Heart left ventricle (tissue), 16 donors: ENCODE data around the gene PGC. TPM values are rescaled to one million over a fixed set of nuclear protein-coding genes. Genes with fewer than 3 reads are reported as not detected.
A peak's percentile ranks its signal among the peaks of the same experiment; 100 is the strongest.

Experiments
- ATAC-seq, 4 donors: fragments of 200-7000 bp; cut with Tn5 transposase; one replicate each; pipeline ENCODE4 v1.9.1; 2020 to 2022; ENCODE audit warnings: moderate library complexity in 4 of 4, mild to moderate bottlenecking in 3 of 4, moderate number of reproducible peaks in 1 of 4
- DNase-seq, 5 donors: peaks; one replicate each; pipeline ENCODE4 v3.0.0-alpha.2; 2020
- H3K27ac ChIP-seq, 12 donors: fragments of 200-600 bp; sonication (generic) in 4 of 12; one replicate each; pipeline versions ENCODE4 v1.5.0 to v1.8.0; 2016 to 2022; ENCODE audit warnings: mild to moderate bottlenecking in 2 of 12
- H3K27me3 ChIP-seq, 9 donors: fragments of 200-600 bp; sonication (generic) in 2 of 9; one replicate each; pipeline versions ENCODE4 v1.5.1 to v1.8.0; 2016 to 2022; ENCODE audit warnings: mild to moderate bottlenecking in 3 of 9
- H3K36me3 ChIP-seq, 9 donors: fragments of 200-600 bp; sonication (generic) in 2 of 9; one replicate each; pipeline versions ENCODE4 v1.5.0 to v1.8.0; 2018 to 2022; ENCODE audit warnings: mild to moderate bottlenecking in 2 of 9
- H3K4me1 ChIP-seq, 12 donors: fragments of 200-600 bp; sonication (generic) in 4 of 12; one replicate each; pipeline versions ENCODE4 v1.5.0 to v1.8.0; 2016 to 2022; ENCODE audit warnings: mild to moderate bottlenecking in 3 of 12
- H3K4me3 ChIP-seq, 12 donors: fragments of 200-600 bp; sonication (generic) in 4 of 12; one replicate each; pipeline versions ENCODE4 v1.5.0 to v1.8.0; 2017 to 2022; ENCODE audit warnings: mild to moderate bottlenecking in 9 of 12, moderate library complexity in 4 of 12
- H3K9me3 ChIP-seq, 12 donors: fragments of 200-600 bp; sonication (generic) in 4 of 12; one replicate each; pipeline versions ENCODE4 v1.5.0 to v1.8.0; 2016 to 2022; ENCODE audit warnings: mild to moderate bottlenecking in 1 of 12
- CTCF ChIP-seq, 12 donors: fragments of 200-600 bp; sonication (generic) in 4 of 12; IDR thresholded peaks; one replicate each; pipeline versions ENCODE4 v1.5.0 to v1.8.0; 2018 to 2022; ENCODE audit warnings: antibody characterized with exemption in 12 of 12, mild to moderate bottlenecking in 5 of 12
- POLR2A ChIP-seq, 2 donors: fragments of 450-650 bp; IDR thresholded peaks; one replicate each; pipeline ENCODE4 v1.6.1; 2017; ENCODE audit warnings: antibody characterized with exemption in 2 of 2, mild to moderate bottlenecking in 2 of 2, moderate library complexity in 2 of 2
- WGBS, 4 donors: extraction: QIAGEN DNeasy Blood & Tissue Kit in 2 of 4; methylation state at CpG; one replicate each; pipeline versions ENCODE4 v1.1.5 to v1.1.7; 2013 to 2018; 5-methylcytosine and 5-hydroxymethylcytosine counted together
- intact Hi-C, 10 donors: fragments of 100-400 bp; cut with DNase I; formaldehyde crosslinking; loops; one replicate each; pipeline versions ENCODE4 v1.11.1 to v1.14.2; 2022
- polyA plus RNA-seq, 2 donors: library from polyadenylated mRNA; stranded (reverse); fragments of 200-250 nt; gene quantifications; one replicate each; pipeline ENCODE4 v1.2.3, GENCODE V29; 2013
- total RNA-seq, 9 donors: library from RNA; depleted of rRNA in 2 of 9; stranded (reverse); fragments of >200 nt in 2 of 9; fragmentation: NEBNext Ultra II Directional in 3 of 9; extraction: Animal tissue kit (Norgen Biotek cat#: 25700) in 3 of 9; gene quantifications; one replicate each; pipeline versions ENCODE4 v1.1.0 to v1.2.4, GENCODE V29; 2016 to 2023
- donor health status: ischemic (EF 13 %, LVEDD 7.1; RV severe dilation, severe dysfunction).
- donor health status: healthy with polysubstance abuse.
- donor health status: DM: no; HTN: yes; CAD: no.
- donor health status: DM: no; HTN: no; CAD: no.
- donor health status: ischemic (EF 25% LVEDD 6.9; RV normal size, moderate dysfunction).
- donor health status: ischemic (EF 25% LVEDD 5.7; RV mildly dilated, moderate dysfunction).
- donor health status: healthy.
- donor health status: DM: yes; HTN: yes; CAD: no.
- donor health status: ischemic (EF 35%, LVEDD 5.7; RV mildly dilated, moderate dysfunction).
- donor health status: nonischemic (EF 11% LVEDD 7.7; RV severe dilation, severe dysfunction).
- donor health status: DM: yes; HTN: yes; CAD: no.
- donor health status: PGD.
- donor health status: ischemic (EF 29% LVEDD 5.4; RV normal size, mild dysfunction).
- donor health status: nonischemic (EF 23%, LVEDD 6.1; RV moderate dilation, normal function).

The PGC gene
- total and polyA plus RNA-seq, 11 donors, result 1.1 TPM; not detected in 10

- 61 to 76% (median 67%) methylated on average over 9 of the region's 9 CpGs for WGBS, 4 donors
- Histone ChIP-seq H3K27ac (peak overlapping the region in 2 of 12 donors; percentile 11 to 51), H3K4me3 (no peak overlapping the region), H3K9me3 (no peaks in the 10 kb centered on the region), H3K36me3 (peaks cover 2 to 68% (median 59%) of the 10 kb centered on the region in 9 donors), H3K4me1 (peaks cover 0 to 39% (median 14%) of the 10 kb centered on the region in 12 donors), H3K27me3 (no peaks in the 10 kb centered on the region)
- intact Hi-C loops, result loop anchor here in 3 of 10 donors (5.0 to 10.0 kb wide), 4 partner anchors 85 to 265 kb away; partner anchors contain the start of gene FRS3 (in 2 of the 3)
- DNase-seq (no peak), ATAC-seq (no peak)
- TF ChIP-seq CTCF (IDR thresholded peaks at IDR 0.05), result no peak
- no peak for TF ChIP-seq POLR2A (IDR thresholded peaks at IDR 0.05)
Observed at GRCh38 chr6:41689171-41690008, 57.8 kb downstream of the PGC start.

- H3K36me3 ChIP-seq, result peaks cover 2 to 72% (median 62%) of the 10 kb centered on the region in 9 donors
- TF ChIP-seq CTCF (IDR thresholded peaks at IDR 0.05), result no peak
- no peak for TF ChIP-seq POLR2A (IDR thresholded peaks at IDR 0.05)
- whole genome bisulfite sequencing, 4 donors, result 59 to 81% (median 67%) methylated on average over 5 of the region's 5 CpGs
- H3K4me3 ChIP-seq, result no peak overlapping the region
- peak overlapping the region in 4 of 12 donors; percentile 23 to 51 (median 36) for H3K27ac ChIP-seq
- H3K4me1 ChIP-seq, result peaks cover 0 to 34% (median 13%) of the 10 kb centered on the region in 12 donors
- no peaks in the 10 kb centered on the region for H3K27me3 ChIP-seq
- DNase-seq, result peak in 1 of 5 donors; percentile 36
- intact Hi-C loops, result loop anchor here in 2 of 10 donors (10.0 kb wide), 2 partner anchors 224 to 264 kb away; no protein-coding TSS in a partner anchor
- ATAC-seq, result peak; percentile 20 to 58 (median 42)
- H3K9me3 ChIP-seq, result no peaks in the 10 kb centered on the region
Observed at GRCh38 chr6:41688256-41688965, 58.8 kb downstream of the PGC start.

GRCh38 chr6:41687501-41688175 is 59.6 kb downstream of the PGC start:
- Histone ChIP-seq H3K36me3 (peaks cover 2 to 72% (median 62%) of the 10 kb centered on the region in 9 donors), H3K27me3 (no peaks in the 10 kb centered on the region), H3K4me3 (no peak overlapping the region), H3K4me1 (peaks cover 0 to 34% (median 13%) of the 10 kb centered on the region in 12 donors), H3K27ac (peak overlapping the region in 3 of 12 donors; percentile 1 to 51 (median 30)), H3K9me3 (no peaks in the 10 kb centered on the region)
- DNase-seq (no peak), ATAC-seq (no peak)
- TF ChIP-seq POLR2A (IDR thresholded peaks at IDR 0.05) (no peak), CTCF (IDR thresholded peaks at IDR 0.05) (no peak)
- intact Hi-C loops, result loop anchor here in 2 of 10 donors (10.0 kb wide), 2 partner anchors 223 to 263 kb away; no protein-coding TSS in a partner anchor
- WGBS, 4 donors, result 76 to 82% (median 78%) methylated on average over 9 of the region's 9 CpGs

Other genes with a start within 250 kb of the PGC start
- gene FOXP4, start 201.0 kb downstream of the PGC start, total RNA-seq, result 10 to 100 TPM; 11.3 to 22.5 (median 16.0) TPM
- gene FOXP4, start 201.0 kb downstream of the PGC start, polyA plus RNA-seq, result 10 to 100 TPM; 10.9 to 17.9 TPM
- 1 to 10 TPM in 6 of 9 donors, under 1 TPM in 3; 0.35 to 9.3 (median 2.2) TPM for gene MDFI, start 108.9 kb downstream of the PGC start, total RNA-seq
- 1 to 10 TPM in 1 of 2 donors, under 1 TPM in 1; 0.76 to 2.9 TPM for gene MDFI, start 108.9 kb downstream of the PGC start, polyA plus RNA-seq
- 10 to 100 TPM; 26.2 to 47.2 (median 41.1) TPM for gene TFEB, start 11.8 kb downstream of the PGC start, total RNA-seq
- gene TFEB, start 11.8 kb downstream of the PGC start, polyA plus RNA-seq, result 10 to 100 TPM; 37.7 to 40.1 TPM
- 1 to 10 TPM; 3.8 to 6.8 (median 5.1) TPM for gene FRS3, start 32.5 kb upstream of the PGC start, total RNA-seq
- gene FRS3, start 32.5 kb upstream of the PGC start, polyA plus RNA-seq, result 1 to 10 TPM; 3.2 to 5.7 TPM
- gene PRICKLE4, start 33.4 kb upstream of the PGC start, total RNA-seq, result 1 to 10 TPM; 1.1 to 3.7 (median 1.9) TPM
- 1 to 10 TPM; 1.9 to 3.9 TPM for gene PRICKLE4, start 33.4 kb upstream of the PGC start, polyA plus RNA-seq
- 100 to 1,000 TPM; 158 to 225 (median 182) TPM for gene TOMM6, start 40.3 kb upstream of the PGC start, total RNA-seq
- 100 to 1,000 TPM; 171 to 277 TPM for gene TOMM6, start 40.3 kb upstream of the PGC start, polyA plus RNA-seq
- 1 to 10 TPM; 1.2 to 3.4 (median 2.4) TPM for gene USP49, start 148.0 kb upstream of the PGC start, total RNA-seq
- gene USP49, start 148.0 kb upstream of the PGC start, polyA plus RNA-seq, result 1 to 10 TPM in 1 of 2 donors, under 1 TPM in 1; 0.87 to 1.1 TPM
- 10 to 100 TPM; 13.5 to 25.5 (median 16.9) TPM for gene MED20, start 173.7 kb upstream of the PGC start, total RNA-seq
- gene MED20, start 173.7 kb upstream of the PGC start, polyA plus RNA-seq, result 10 to 100 TPM in 1 of 2 donors, 1 to 10 TPM in 1; 9.3 to 18.5 TPM
- gene BYSL, start 174.1 kb upstream of the PGC start, total RNA-seq, result 10 to 100 TPM in 4 of 9 donors, 1 to 10 TPM in 5; 4.5 to 15.3 (median 9.2) TPM
- gene BYSL, start 174.1 kb upstream of the PGC start, polyA plus RNA-seq, result 10 to 100 TPM in 1 of 2 donors, 1 to 10 TPM in 1; 5.0 to 26.3 TPM
- gene CCND3, start 194.4 kb upstream of the PGC start, total RNA-seq, result 100 to 1,000 TPM in 2 of 9 donors, 10 to 100 TPM in 7; 33.9 to 116 (median 46.2) TPM
- gene CCND3, start 194.4 kb upstream of the PGC start, polyA plus RNA-seq, result 10 to 100 TPM; 47.1 to 78.1 TPM